SU-DHL-6 (cell line): ENCODE measurements around the gene HIVEP2.

Experiments used
- CTCF ChIP-seq: fragments of 200-600 bp; sonication (generic); IDR thresholded peaks from one replicate; pipeline ENCODE4 v1.5.1; 2017; ENCODE audit warnings: antibody characterized with exemption, mild to moderate bottlenecking, low read length, moderate library complexity; ENCODE audit not compliant: insufficient read depth, poor library complexity, severe bottlenecking
- EZH2phosphoT487 ChIP-seq: fragments of 200-600 bp; sonication (generic), shearing (Covaris generic); conservative IDR thresholded peaks from 2 replicates; pipeline ENCODE4 v1.6.1; 2018; ENCODE audit warnings: mild to moderate bottlenecking, antibody characterized with exemption, low read length, moderate library complexity, mixed read lengths

- TF ChIP-seq CTCF, result no peak
- no peak for TF ChIP-seq EZH2phosphoT487
Observed at GRCh38 chr6:142942238-142942637, 2.7 kb downstream of the HIVEP2 start.
